ENCODE measurements around the gene CREM. TPM values are rescaled to one million over a fixed set of nuclear protein-coding genes. Genes with fewer than 3 reads are reported as not detected.

The CREM gene
- total and polyA plus RNA-seq, 2 of the 8 experiments (the other 6 are each of a cell fraction or from before 2014, with no cell fraction given), result 18.7 to 21.9 TPM

GRCh38 chr10:35119378-35119777, 7.3 kb upstream of the CREM start:
- Histone ChIP-seq H4K5ac (ENCODE audit: insufficient read length, low read depth, low read length) (no peak overlapping the region), H3K14ac (ENCODE audit: insufficient read length) (no peak overlapping the region), H3K18ac (ENCODE audit: extremely low read depth, low read length) (no peak overlapping the region), H4K8ac (ENCODE audit: extremely low read depth, insufficient read depth, low read length) (no peak overlapping the region), H3K9me3 (ENCODE audit: insufficient read depth in 2 of 2, low read depth in 1 of 2, low read length in 1 of 2) (no peaks in the 10 kb centered on the region), H3K27me3 (replicated peaks in 1 of 4; ENCODE audit: control insufficient read depth in 3 of 4, extremely low read depth in 1 of 4, insufficient read depth in 3 of 4, low read length in 3 of 4) (no peaks in the 10 kb centered on the region), H3K27ac (ENCODE audit: low read depth, low read length) (no peak overlapping the region), H2AK5ac (ENCODE audit: low read depth, low read length) (no peak overlapping the region), H3K56ac (replicated peaks; ENCODE audit: insufficient read length, low read depth, low read length) (no peak overlapping the region), H2BK120ac (replicated peaks; ENCODE audit: low read depth, low read length) (no peak overlapping the region), H2BK5ac (ENCODE audit: low read depth, low read length) (no peak overlapping the region), H3K23ac (ENCODE audit: insufficient read length) (no peak overlapping the region), H2BK12ac (ENCODE audit: low read depth, low read length) (no peak overlapping the region), H2AFZ (ENCODE audit: low read length) (no peak overlapping the region), H3K4me3 (ENCODE audit: extremely low read depth in 1 of 4, insufficient read depth in 2 of 4, low read depth in 3 of 4, low read length in 4 of 4) (no peak overlapping the region), H3K4me2 (ENCODE audit: insufficient read depth in 1 of 2, low read depth in 2 of 2, low read length in 2 of 2) (no peak overlapping the region), H4K91ac (replicated peaks; ENCODE audit: insufficient read length, low read length) (no peak overlapping the region), H3K9ac (replicated peaks in 1 of 4; ENCODE audit: extremely low read depth in 1 of 4, low read depth in 3 of 4, low read length in 3 of 4) (no peak overlapping the region), H2BK15ac (ENCODE audit: low read length) (no peak overlapping the region), H3K79me2 (ENCODE audit: control insufficient read depth in 1 of 2, insufficient read depth in 2 of 2, low read length in 2 of 2) (no peaks in the 10 kb centered on the region), H3K79me1 (ENCODE audit: low read depth, low read length) (no peaks in the 10 kb centered on the region), H4K20me1 (replicated peaks in 1 of 2; ENCODE audit: control insufficient read depth in 1 of 2, insufficient read depth in 2 of 2, low read length in 2 of 2) (no peaks in the 10 kb centered on the region), H3K36me3 (ENCODE audit: control insufficient read depth in 2 of 4, insufficient read depth in 4 of 4, low read length in 3 of 4) (no peaks in the 10 kb centered on the region), H3K4me1 (replicated peaks in 1 of 4; ENCODE audit: control insufficient read depth in 3 of 4, insufficient read depth in 4 of 4, low read length in 3 of 4) (no peaks in the 10 kb centered on the region), H3K23me2 (ENCODE audit: low read depth, low read length) (no peaks in the 10 kb centered on the region), H2BK20ac (ENCODE audit: low read length) (no peak overlapping the region), H3K4ac (replicated peaks; ENCODE audit: insufficient read length, low read depth, low read length) (no peak overlapping the region)
- CTCF ChIA-PET (ENCODE audit: partially characterized antibody), result interaction anchor here (0.8 to 11.9 kb wide), 11 partner anchors 14 to 428 kb away, joined by 3 to 177 read pairs (median 6); no protein-coding TSS in a partner anchor
- WGBS, 2 experiments (ENCODE audit: extremely low coverage in 1 of 2, insufficient coverage in 1 of 2, insufficient read length in 1 of 2, insufficient replicate concordance in 2 of 2, low coverage in 1 of 2, low lambda C conversion rate in 2 of 2, missing lambda C conversion rate in 1 of 2), result 79% methylated on average over 1 of the region's 1 CpG; no CpG with 5 or more reads in 1 of the 2 experiments
- no peak for DNase-seq (ENCODE audit: low read depth in 1 of 2, low spot score in 2 of 2)
- FAIRE-seq, result no peak
- POLR2A ChIA-PET (ENCODE audit: partially characterized antibody), result no interaction called here
- TF ChIP-seq TAF1 (IDR thresholded peaks at IDR 0.05; ENCODE audit: low read depth, low read length) (no peak), CHD1 (IDR thresholded peaks at IDR 0.05; ENCODE audit: low read depth, low read length) (no peak), CBX5 (IDR thresholded peaks at IDR 0.05; ENCODE audit: low read depth, low read length) (no peak), HDAC2 (IDR thresholded peaks at IDR 0.05; ENCODE audit: borderline replicate concordance in 1 of 2, low read depth in 2 of 2, low read length in 2 of 2) (no peak), NRF1 (IDR thresholded peaks at IDR 0.05; ENCODE audit: low read depth, low read length) (no peak), TEAD4 (IDR thresholded peaks at IDR 0.05; ENCODE audit: low read depth, low read length) (no peak), SP4 (IDR thresholded peaks at IDR 0.05; ENCODE audit: low read length) (no peak), RBBP5 (IDR thresholded peaks at IDR 0.05; ENCODE audit: borderline replicate concordance, low read depth, low read length) (no peak), POU5F1 (IDR thresholded peaks at IDR 0.05; ENCODE audit: low read depth, low read length) (no peak), USF2 (IDR thresholded peaks at IDR 0.05; ENCODE audit: low read length) (no peak), ATF3 (IDR thresholded peaks at IDR 0.05; ENCODE audit: insufficient read depth, low read depth, low read length) (no peak), RNF2 (IDR thresholded peaks at IDR 0.05; ENCODE audit: borderline replicate concordance, low read depth, low read length, missing control alignments, poor library complexity, severe bottlenecking) (no peak), TAF7 (optimal IDR thresholded peaks at IDR 0.05; ENCODE audit: borderline replicate concordance, low read depth, low read length) (no peak)
